Right kidney (tissue), 1 donor: Measurements from ENCODE around the gene BSCL2.
"Not testable (repeated sequence)": the region's sequence is repeated elsewhere in the genome, so short reads cannot be mapped to it uniquely, and the experiment has no call there.

Experiments
- DNase-seq: peaks from one replicate; pipeline ENCODE4 v3.0.0-alpha.2; 2016

BSCL2 gene

DNA sequence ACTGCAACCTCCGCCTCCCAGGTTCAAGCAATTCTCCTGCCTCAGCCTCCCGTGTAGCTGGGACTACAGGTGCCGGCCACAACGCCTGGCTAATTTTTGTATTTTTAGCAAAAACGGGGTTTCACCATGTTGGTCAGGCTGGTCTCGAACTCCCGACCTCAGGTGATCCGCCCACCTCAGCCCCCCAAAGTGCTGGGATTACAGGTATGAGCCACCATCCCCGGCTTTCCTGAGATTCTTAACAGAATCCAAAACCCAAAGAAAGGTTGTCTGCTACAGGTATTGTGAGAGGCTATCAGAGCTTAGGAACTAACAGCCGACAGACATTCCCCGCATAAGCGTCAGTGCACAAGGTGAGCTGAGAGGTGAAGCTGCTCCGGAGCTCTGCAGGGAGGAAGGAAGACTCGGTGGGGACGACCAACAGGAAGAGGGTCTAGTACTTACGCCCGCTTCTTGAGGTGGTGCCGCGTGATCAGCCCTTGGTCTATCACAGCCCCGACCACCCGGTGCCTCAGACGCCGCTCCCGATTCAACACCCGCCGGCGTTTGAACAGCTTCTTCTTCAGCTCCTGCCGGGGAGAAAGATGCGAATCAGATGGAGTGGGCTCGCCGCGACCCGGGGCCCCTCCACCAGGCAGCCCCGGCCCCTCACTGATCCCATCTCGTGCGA, 42.7 kb downstream of the BSCL2 start:
- no peak for DNase-seq

DNA sequence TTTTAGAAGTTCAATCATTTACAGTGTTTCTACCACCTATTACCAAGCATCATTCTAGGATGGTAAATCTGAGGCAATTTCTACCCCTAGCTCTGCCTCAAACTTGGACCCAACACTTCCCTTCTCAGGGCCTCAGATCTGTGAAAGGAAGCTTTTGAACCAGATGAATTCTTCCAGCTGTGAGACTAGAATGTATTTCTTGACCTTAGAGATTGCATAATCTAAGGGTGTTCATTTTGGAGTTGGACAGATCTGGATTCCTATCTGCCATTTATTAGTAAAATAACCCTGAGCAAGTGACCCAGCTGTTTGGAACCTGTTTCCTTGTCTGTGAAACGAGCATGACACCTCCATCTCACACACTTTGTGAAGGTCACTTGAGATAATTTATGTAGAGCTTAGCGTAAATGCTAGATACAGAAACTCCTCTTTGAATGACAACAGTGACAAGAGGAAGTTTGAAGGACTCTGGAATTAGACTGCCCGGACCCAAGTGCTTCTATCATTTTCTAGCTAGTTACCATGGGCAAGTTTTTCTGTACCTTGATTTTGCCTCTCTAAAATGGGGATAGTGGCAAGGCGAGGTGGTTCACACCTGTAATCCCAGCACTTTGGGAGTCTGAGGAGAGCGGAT, 50.3 kb downstream of the BSCL2 start:
- DNase-seq, result no peak

DNA sequence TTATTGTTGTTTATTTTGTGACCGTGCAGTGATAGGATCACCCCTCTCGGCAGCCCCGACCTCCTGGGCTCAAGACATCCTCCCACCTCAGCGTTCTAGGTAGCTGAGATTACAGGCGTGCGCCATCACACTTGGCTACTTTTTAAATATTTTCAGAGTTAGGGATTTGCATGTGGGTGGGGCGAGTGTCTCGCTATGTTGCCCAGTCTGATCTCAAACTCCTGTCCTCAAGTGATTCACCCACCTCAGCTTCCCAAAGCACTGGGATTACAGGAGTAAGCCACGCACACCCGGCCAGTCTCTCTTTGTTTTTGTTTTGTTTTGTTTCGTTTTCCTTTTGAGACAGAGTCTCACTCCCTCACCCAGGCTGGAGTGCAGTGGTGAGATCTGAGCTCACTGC, 52.9 kb downstream of the BSCL2 start:
- no peak for DNase-seq

DNA sequence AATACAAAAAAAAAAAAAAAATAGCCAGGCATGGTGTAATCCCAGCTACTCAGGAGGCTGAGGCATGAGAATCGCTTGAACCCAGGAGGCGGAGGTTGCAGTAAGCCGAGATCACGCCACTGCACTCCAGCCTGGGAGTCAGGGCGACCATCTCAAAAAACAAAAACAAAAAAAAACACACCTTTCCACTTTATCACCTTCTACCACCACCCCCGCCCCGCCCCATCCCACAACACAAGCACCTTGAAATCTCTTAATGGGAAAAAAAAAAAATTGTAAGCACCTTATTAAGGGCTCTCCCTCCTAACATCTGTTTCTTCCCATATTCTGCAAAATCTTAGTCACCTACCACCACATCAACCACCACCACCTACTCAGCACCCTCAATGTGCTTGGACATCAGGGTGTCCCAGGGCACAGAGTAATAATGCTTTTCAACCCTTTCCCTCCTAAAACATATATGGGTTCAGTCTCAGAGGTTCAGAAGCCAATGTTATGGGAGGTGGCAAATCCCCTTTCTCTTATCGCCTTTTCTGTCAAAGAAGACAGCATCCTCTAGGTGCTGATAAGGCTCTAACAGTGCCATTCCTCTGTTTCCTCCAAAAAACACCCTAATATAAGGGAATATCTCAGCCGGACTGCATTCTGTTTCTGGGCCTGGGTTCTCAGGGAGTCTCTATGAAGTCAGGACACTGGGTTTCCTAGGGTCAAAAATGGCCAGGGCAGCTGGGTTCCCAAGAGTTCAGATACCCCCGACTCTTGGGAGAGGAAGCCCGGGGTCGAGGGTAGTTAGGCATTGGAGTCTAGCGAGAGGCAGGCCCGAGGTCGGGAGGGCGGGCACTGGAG, 54.8 kb downstream of the BSCL2 start:
- no peak for DNase-seq

DNA sequence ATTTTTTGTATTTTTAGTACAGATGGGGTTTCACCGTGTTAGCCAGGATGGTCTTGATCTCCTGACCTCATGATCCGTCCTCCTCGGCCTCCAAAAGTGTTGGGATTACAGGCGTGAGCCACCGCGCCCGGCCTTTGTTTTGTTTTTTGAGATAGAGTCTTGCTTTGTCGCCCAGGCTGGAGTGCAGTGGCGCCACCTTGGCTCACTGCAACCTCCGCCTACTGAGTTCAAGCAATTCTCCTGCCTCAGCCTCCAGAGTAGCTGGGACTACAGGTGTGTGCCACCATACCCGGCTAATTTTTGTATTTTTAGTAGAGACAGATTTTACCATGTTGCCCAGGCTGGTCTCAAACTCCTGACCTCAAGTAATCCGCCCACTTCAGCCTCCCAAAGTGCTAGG, 56.9 kb downstream of the BSCL2 start:
- not testable (repeated sequence) for DNase-seq

DNA sequence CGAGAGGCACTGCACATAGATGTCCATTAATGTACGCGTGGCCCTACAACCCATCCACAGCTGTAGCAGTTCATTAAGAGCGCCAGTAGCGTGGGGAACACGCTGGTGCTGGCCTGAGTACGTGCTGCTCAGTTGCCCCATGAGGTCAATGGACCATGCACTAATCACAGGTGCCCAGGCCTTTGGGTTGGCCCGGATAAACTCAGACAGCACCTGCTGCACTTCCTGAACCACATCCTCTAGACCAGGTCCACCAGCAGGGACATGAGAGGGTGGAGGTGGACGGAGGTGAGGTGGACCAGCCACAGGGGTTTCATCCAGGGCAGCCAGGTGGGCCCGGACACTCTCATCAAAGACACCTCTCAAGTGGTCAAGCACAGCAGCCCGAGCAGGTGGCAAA, 57.7 kb downstream of the BSCL2 start:
- no peak for DNase-seq

DNA sequence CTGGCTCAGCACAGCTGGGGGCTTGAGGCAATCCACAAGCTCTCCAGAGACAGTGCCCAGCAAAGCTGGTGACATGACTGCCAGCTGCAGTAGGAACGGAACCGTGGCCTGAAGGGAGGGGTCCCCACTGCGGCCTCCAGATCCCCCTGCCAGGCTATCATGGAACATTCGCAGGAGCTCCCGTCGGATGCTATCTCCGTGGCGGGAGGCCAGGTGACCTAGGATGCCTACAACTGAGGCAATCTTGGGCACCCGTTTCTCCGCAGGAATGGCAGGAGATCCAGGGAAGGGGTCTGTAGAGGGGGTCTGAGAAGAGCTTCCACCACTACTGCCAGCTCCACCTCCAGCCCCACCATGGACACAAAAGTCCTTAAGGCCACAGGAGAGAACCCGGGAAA, 58.3 kb downstream of the BSCL2 start:
- no peak for DNase-seq

DNA sequence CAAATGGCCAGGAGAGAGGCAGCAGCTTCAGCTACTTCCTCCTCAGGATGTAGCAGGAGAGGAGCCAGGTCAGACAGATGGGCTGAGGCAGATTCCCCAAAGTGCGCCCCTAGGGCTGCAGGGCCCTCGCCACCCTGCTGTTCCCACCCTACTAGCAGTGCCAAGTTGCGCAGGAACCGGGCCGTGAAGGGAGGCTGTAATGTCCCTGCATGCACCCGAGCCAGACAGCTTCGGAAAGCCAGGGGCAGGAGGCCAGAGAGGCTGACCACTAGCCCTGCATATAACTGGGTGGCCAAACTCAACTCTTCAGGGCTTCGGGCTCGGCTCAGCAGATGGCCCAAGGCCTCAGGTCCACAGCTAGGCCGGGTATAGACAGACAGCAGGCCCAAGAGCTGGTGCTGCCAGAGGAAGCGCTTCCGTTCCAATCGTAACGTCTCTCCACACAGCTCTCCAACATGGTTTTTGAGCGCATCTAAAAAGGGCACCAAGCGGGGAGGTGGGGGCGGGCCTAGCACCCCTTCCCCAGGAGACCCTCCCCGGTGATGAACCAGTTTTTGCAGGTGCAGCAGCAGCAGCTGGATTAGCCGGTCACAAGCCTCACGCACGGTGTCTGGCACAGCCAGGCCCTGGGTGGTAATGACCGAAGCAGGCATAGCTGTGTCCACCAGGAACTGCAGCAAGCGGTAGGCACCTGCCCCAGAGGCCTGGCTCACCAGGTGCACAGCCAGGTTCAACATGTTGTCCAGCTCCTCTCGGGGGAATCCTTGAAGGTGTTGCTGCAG, 58.8 kb downstream of the BSCL2 start:
- DNase-seq, result no peak

DNA sequence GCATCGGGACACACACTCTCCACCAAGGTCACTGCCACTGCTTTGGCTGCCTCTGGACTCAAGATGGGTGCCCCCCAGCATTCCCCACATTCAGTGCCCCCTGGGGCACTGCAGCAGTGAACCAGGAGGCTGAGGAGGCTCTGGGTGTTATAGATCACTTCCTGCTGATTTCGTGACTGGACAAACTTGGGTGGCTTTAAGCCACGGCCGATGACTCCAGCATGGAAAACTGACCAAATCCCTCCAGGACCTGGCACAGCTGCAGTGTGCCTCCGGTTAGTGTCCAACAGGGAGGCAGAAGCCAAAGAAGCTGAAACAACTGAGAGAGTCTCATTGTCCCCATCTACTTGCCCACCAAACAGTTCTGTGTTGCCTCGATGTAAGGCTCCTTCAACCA, 59.6 kb downstream of the BSCL2 start:
- DNase-seq, result no peak

DNA sequence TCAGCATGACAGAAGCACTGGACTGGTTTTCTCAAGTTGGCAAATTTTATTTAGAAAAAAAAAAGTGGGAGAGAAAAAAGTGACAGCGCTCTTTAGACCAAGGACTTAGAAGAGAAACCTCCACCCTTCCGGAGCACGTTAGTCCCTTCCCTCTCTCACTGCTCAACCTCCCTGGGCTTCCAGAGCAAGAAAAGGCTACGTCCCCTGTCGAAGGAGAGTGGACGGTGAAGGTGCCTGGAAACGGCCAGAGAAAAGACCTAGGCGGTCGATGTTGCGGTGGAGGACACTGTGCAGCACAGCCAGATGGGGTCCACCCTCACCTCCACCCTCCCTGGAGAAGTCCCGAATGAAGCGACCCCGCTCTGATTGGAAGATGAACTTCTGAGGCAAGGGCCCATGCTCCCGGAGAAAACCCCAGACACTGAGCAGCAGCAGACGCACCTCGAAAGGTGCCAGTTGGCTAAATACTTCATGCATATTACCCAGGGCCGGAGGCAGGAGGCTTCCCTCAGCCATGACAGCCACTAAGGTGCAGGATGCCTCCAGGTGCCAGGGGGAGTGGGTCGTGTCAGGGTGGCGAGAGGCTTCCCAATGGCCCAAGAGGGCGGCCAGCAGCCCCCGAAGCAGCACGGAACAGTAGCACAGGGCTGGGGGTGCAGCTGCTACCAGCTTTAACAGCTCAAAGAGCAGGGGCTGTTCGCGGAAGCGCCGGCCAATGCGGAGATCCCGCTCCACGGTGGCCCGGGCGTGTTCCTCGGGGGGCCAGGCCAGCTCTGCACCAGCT, 60.2 kb downstream of the BSCL2 start:
- no peak for DNase-seq

DNA sequence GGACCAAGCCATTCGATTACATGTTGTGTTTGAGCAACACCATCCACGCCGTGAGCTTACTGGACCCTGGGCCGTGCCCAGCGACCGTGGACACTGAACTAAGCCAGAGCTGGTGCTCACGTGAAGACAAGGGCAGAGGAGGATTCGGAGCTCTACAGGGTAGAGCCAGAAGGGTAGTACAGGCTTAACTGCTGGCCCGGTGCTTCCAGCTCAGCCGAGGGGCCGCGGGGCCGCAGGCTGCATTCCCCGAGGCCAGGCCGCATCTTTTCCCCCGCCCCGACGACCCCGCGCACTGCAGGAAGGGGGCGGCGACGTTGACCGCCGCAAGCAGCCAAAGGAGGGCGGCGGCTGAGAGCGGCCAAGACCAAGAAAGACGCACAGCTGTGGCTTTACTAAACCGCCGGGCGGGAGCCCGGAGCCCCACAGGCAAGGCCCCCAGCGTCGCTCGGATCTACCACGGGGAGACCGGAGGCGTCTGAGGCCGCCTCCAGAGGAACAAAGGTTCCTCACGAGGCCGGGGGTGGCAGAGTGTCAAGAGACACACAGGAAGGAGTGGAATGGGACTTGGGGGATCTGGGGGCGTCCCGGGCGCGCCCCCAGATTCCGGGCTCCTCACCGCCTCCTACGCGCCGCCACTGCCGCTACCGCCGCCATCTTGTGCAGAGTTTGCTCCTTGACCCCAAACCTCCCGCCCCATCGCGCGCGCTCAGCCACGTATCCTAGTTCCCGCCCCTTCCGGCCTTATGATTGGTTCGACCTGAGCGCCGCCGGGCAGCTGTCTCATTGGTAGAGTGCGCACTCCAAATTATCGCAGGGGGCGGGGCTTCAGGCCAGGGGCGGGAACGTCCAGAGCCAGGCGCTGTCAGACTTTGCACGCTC, 61.0 kb downstream of the BSCL2 start, which contains the start of gene GANAB:
Gene GANAB, minus strand, starts transcription at position 668 of the 879 bp plus-strand sequence. Its CDS starts 14 bp downstream, at position 654.
- peak; percentile 91 for DNase-seq

DNA sequence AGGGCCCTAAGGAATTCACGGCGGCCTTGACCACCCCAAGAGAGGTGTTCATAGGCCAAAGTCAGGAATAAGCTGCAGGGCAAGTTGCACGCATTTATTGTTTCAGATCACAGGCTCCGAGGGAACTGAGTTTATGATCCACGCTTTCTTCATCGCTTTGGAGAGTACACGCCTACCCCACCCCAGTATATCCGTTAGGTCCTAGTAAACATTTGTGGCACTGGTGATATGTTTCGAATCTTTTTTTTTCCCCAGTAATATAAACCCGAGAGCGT, 61.6 kb downstream of the BSCL2 start:
- no peak for DNase-seq

DNA sequence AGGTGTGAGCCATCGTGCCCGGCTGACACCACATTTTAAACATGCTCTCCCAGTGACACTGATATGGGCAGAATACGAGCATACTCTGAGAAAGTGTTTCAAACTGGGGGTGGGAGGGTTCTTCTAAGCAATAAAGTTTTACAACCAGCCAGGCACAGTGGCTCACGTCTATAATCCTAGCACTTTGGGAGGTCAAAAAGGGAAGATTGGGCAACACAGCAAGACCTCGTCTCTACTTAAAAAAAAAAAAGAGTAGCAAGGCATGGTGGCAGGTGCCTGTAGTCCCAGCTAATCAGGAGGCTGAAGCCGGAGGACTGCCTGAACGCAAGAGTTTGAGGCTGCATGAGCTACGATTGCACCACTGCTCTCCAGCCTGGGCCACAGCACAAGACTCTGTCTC, 63.0 kb downstream of the BSCL2 start:
- no peak for DNase-seq
